Measurements from ENCODE around the gene SLC35G6. TPM values are rescaled to one million over a fixed set of nuclear protein-coding genes. Genes with fewer than 3 reads are reported as not detected.

SLC35G6 gene
- total and polyA plus RNA-seq, 2 of the 13 experiments (the other 11 are each of a cell fraction or from before 2014, with no cell fraction given) = 0.07 TPM; not detected in 1

DNA sequence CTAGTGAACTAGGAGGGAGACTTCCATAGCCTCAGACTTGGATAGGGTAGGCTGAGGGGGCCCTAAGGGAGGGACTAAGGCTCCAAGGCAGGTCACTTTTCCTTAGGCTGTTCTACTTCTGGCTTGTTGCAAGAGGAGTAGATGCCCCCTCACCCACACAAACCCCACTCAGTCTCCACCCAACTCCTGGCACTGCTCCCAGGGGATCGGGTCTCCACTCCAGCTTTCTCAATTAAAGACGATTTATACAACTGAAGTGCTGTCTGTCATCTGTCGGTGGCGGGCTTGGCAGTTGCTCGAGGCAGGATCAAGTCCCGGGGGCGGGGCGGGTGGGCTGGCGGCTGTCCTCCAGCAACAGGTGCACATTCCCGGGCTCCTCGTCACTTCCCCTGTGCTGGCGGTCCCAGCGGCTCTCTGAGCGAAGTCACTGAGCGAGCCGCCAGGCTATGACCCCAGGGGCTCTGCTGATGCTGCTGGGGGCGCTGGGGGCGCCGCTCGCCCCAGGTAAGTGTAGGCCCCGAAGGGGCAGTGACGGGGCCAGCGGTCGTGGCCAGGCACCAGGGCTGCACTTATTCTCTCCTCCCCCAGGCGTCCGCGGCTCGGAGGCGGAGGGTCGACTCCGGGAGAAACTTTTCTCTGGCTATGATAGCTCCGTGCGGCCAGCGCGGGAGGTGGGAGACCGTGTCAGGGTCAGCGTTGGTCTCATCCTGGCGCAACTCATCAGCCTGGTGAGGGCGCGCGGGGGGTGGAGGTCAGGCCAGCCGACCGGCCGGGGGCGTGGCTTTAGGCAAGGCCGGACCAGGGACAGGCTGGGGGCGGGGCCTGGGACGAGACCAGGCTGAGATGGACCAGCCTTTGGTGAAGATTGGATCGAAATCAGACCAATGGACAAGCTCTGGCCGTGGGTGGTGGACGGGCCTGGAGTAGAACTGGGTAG lies 36.3 kb upstream of the SLC35G6 start, which contains the start of gene CHRNB1 (continued):
- TF ChIP-seq GRHL1 (CRISPR knock-in tag; conservative IDR thresholded peaks at IDR 0.05) (no peak), GABPA (IDR thresholded peaks at IDR 0.05; ENCODE audit: low read depth, low read length) (no peak), GABPA (CRISPR knock-in tag; IDR thresholded peaks at IDR 0.05; ENCODE audit: low read depth) (peak; percentile 63), CBX1 (IDR thresholded peaks at IDR 0.05; ENCODE audit: low read depth) (no peak), ZNF343 (CRISPR knock-in tag; IDR thresholded peaks at IDR 0.05) (no peak), BRD4 (CRISPR knock-in tag; IDR thresholded peaks at IDR 0.05) (no peak; the same call in 1 of the 2 replicates), DR1 (CRISPR knock-in tag; IDR thresholded peaks at IDR 0.05) (0 out of 2 replicates have a peak, but pooled peaks have one; percentile 15), ZNF354B (CRISPR knock-in tag; IDR thresholded peaks at IDR 0.05) (no peak), ZFP41 (CRISPR knock-in tag; IDR thresholded peaks at IDR 0.05; ENCODE audit: borderline replicate concordance) (no peak), PREB (CRISPR knock-in tag; IDR thresholded peaks at IDR 0.05) (no peak), TCF12 (IDR thresholded peaks at IDR 0.05) (no peak), TCF12 (CRISPR knock-in tag; IDR thresholded peaks at IDR 0.05) (no peak)
- TF ChIP-seq, protein P1, sequence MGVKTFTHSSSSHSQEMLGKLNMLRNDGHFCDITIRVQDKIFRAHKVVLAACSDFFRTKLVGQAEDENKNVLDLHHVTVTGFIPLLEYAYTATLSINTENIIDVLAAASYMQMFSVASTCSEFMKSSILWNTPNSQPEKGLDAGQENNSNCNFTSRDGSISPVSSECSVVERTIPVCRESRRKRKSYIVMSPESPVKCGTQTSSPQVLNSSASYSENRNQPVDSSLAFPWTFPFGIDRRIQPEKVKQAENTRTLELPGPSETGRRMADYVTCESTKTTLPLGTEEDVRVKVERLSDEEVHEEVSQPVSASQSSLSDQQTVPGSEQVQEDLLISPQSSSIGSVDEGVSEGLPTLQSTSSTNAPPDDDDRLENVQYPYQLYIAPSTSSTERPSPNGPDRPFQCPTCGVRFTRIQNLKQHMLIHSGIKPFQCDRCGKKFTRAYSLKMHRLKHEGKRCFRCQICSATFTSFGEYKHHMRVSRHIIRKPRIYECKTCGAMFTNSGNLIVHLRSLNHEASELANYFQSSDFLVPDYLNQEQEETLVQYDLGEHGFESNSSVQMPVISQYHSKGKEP (CRISPR knock-in tag; IDR thresholded peaks at IDR 0.05) = no peak
- TF ChIP-seq, protein P2, sequence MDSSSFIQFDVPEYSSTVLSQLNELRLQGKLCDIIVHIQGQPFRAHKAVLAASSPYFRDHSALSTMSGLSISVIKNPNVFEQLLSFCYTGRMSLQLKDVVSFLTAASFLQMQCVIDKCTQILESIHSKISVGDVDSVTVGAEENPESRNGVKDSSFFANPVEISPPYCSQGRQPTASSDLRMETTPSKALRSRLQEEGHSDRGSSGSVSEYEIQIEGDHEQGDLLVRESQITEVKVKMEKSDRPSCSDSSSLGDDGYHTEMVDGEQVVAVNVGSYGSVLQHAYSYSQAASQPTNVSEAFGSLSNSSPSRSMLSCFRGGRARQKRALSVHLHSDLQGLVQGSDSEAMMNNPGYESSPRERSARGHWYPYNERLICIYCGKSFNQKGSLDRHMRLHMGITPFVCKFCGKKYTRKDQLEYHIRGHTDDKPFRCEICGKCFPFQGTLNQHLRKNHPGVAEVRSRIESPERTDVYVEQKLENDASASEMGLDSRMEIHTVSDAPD (CRISPR knock-in tag; IDR thresholded peaks at IDR 0.05) = no peak
- TF ChIP-seq, protein P3, sequence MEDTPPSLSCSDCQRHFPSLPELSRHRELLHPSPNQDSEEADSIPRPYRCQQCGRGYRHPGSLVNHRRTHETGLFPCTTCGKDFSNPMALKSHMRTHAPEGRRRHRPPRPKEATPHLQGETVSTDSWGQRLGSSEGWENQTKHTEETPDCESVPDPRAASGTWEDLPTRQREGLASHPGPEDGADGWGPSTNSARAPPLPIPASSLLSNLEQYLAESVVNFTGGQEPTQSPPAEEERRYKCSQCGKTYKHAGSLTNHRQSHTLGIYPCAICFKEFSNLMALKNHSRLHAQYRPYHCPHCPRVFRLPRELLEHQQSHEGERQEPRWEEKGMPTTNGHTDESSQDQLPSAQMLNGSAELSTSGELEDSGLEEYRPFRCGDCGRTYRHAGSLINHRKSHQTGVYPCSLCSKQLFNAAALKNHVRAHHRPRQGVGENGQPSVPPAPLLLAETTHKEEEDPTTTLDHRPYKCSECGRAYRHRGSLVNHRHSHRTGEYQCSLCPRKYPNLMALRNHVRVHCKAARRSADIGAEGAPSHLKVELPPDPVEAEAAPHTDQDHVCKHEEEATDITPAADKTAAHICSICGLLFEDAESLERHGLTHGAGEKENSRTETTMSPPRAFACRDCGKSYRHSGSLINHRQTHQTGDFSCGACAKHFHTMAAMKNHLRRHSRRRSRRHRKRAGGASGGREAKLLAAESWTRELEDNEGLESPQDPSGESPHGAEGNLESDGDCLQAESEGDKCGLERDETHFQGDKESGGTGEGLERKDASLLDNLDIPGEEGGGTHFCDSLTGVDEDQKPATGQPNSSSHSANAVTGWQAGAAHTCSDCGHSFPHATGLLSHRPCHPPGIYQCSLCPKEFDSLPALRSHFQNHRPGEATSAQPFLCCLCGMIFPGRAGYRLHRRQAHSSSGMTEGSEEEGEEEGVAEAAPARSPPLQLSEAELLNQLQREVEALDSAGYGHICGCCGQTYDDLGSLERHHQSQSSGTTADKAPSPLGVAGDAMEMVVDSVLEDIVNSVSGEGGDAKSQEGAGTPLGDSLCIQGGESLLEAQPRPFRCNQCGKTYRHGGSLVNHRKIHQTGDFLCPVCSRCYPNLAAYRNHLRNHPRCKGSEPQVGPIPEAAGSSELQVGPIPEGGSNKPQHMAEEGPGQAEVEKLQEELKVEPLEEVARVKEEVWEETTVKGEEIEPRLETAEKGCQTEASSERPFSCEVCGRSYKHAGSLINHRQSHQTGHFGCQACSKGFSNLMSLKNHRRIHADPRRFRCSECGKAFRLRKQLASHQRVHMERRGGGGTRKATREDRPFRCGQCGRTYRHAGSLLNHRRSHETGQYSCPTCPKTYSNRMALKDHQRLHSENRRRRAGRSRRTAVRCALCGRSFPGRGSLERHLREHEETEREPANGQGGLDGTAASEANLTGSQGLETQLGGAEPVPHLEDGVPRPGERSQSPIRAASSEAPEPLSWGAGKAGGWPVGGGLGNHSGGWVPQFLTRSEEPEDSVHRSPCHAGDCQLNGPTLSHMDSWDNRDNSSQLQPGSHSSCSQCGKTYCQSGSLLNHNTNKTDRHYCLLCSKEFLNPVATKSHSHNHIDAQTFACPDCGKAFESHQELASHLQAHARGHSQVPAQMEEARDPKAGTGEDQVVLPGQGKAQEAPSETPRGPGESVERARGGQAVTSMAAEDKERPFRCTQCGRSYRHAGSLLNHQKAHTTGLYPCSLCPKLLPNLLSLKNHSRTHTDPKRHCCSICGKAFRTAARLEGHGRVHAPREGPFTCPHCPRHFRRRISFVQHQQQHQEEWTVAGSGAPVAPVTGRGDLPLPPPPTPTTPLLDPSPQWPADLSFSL (CRISPR knock-in tag; IDR thresholded peaks at IDR 0.05) = no peak

Data from HepG2 (cell line).